Thymus (tissue), 11 donors: ENCODE data around the gene TRAPPC11. TPM values are rescaled to one million over a fixed set of nuclear protein-coding genes. Genes with fewer than 3 reads are reported as not detected.

Source experiments
- DNase-seq, 9 donors: peaks; one replicate each; pipeline ENCODE4 v3.0.0-alpha.2; 2013; ENCODE audit warnings: low spot score in 9 of 9, low read depth in 6 of 9, missing footprints in 1 of 9
- H3K27ac ChIP-seq, 2 donors: one replicate each; pipeline ENCODE4 v1.5.1; 2013; ENCODE audit warnings: control low read depth in 1 of 2, low read depth in 1 of 2, low read length in 1 of 2, mild to moderate bottlenecking in 1 of 2, moderate library complexity in 1 of 2
- H3K27me3 ChIP-seq, 2 donors: one replicate each; pipeline ENCODE4 v1.5.1; 2013; ENCODE audit warnings: low read length in 1 of 2; ENCODE audit not compliant: control insufficient read depth in 2 of 2, insufficient read depth in 1 of 2
- H3K36me3 ChIP-seq, 2 donors: one replicate each; pipeline ENCODE4 v1.5.1; 2013; ENCODE audit warnings: low read length in 1 of 2, mild to moderate bottlenecking in 1 of 2, moderate library complexity in 1 of 2; ENCODE audit not compliant: control insufficient read depth in 2 of 2, insufficient read depth in 2 of 2
- H3K4me1 ChIP-seq, 2 donors: one replicate each; pipeline ENCODE4 v1.5.1; 2013; ENCODE audit warnings: low read length in 2 of 2; ENCODE audit not compliant: control insufficient read depth in 2 of 2, insufficient read depth in 2 of 2
- H3K4me3 ChIP-seq, 2 donors: one replicate each; pipeline ENCODE4 v1.5.1; 2013; ENCODE audit warnings: low read length in 2 of 2, control low read depth in 1 of 2, mild to moderate bottlenecking in 1 of 2
- H3K9me3 ChIP-seq, 2 donors: one replicate each; pipeline ENCODE4 v1.5.1; 2013; ENCODE audit warnings: low read length in 1 of 2, mild to moderate bottlenecking in 1 of 2; ENCODE audit not compliant: control insufficient read depth in 2 of 2, insufficient read depth in 1 of 2
- WGBS: extraction: QIAGEN DNeasy Blood & Tissue Kit; methylation state at CpG from one replicate; pipeline ENCODE4 v1.1.7; 2013; 5-methylcytosine and 5-hydroxymethylcytosine counted together
- polyA plus RNA-seq: library from polyadenylated mRNA; stranded (reverse); fragments of 200-250 nt; gene quantifications from one replicate; pipeline ENCODE4 v1.2.3, GENCODE V29; 2013
- total RNA-seq: library from RNA; stranded (reverse); fragments of 120-200 nt; gene quantifications from one replicate; pipeline ENCODE4 v1.2.4, GENCODE V29; 2013
- donor health status: healthy.

Gene TRAPPC11
- total and polyA plus RNA-seq, 2 donors = 31.3 to 32.8 TPM

DNA sequence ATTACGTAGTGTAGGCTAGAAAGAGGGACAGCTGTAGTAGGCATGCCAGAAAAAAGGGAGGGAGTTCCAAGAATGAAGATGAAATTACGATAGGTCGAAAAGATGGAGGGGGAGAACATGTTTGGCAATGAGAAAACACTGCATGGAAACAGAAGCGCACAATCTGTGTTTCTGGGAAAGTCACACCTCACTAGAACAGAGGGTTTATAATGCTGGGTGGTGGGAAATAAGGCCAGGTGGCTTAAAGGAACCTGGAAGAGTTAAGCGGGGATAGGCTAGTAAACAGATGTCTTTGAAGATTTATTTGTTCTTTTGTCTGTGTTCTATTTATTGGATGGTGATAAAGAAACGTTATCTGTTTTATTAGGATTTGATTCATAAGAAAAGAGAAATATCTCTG lies 29.1 kb downstream of the TRAPPC11 start:
- no peaks in the 10 kb centered on the region for H3K27me3 ChIP-seq
- H3K36me3 ChIP-seq = peaks cover 29 to 46% of the 10 kb centered on the region in 2 donors
- no peak overlapping the region for H3K4me3 ChIP-seq
- 82% methylated on average over 6 of the region's 6 CpGs for WGBS
- H3K9me3 ChIP-seq = no peaks in the 10 kb centered on the region
- DNase-seq = no peak
- H3K27ac ChIP-seq = no peak overlapping the region
- no peaks in the 10 kb centered on the region for H3K4me1 ChIP-seq

- Histone ChIP-seq H3K4me3 (no peak overlapping the region), H3K27me3 (no peaks in the 10 kb centered on the region), H3K4me1 (no peaks in the 10 kb centered on the region), H3K36me3 (peaks cover 31 to 51% of the 10 kb centered on the region in 2 donors), H3K27ac (no peak overlapping the region), H3K9me3 (no peaks in the 10 kb centered on the region)
- DNase-seq = no peak
These were observed 31.9 kb downstream of the TRAPPC11 start for GRCh38 chr4:183691006-183691405.

- no peaks in the 10 kb centered on the region for H3K9me3 ChIP-seq
- peaks cover 32 to 52% of the 10 kb centered on the region in 2 donors for H3K36me3 ChIP-seq
- DNase-seq = no peak
- no peaks in the 10 kb centered on the region for H3K27me3 ChIP-seq
- no peak overlapping the region for H3K27ac ChIP-seq
- no peaks in the 10 kb centered on the region for H3K4me1 ChIP-seq
- H3K4me3 ChIP-seq = no peak overlapping the region
These were observed 32.8 kb downstream of the TRAPPC11 start for GRCh38 chr4:183691897-183692296.

DNA sequence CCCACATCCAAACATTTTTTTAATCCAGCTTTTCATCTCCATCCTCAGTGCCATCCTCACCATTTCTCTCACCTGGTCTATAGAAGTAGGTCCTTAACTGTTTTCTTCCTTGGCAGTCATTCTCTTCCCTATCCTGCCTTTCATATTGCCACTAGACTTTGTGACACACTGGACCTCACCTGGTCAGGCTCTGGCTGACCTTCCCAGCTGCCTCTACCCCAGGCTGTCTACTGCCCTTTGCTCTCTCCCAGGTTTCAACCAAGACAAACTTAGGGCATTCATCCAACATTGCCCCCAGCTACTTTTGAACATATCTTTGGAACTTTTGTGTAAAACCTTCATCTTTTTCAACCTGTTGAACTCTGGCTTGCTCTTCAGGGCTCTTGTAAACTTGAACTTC lies 39.8 kb downstream of the TRAPPC11 start:
- DNase-seq = no peak
- no peaks in the 10 kb centered on the region for H3K27me3 ChIP-seq
- H3K4me3 ChIP-seq = no peak overlapping the region
- H3K36me3 ChIP-seq = peaks cover 33 to 77% of the 10 kb centered on the region in 2 donors
- H3K4me1 ChIP-seq = no peaks in the 10 kb centered on the region
- no peaks in the 10 kb centered on the region for H3K9me3 ChIP-seq
- H3K27ac ChIP-seq = no peak overlapping the region

DNA sequence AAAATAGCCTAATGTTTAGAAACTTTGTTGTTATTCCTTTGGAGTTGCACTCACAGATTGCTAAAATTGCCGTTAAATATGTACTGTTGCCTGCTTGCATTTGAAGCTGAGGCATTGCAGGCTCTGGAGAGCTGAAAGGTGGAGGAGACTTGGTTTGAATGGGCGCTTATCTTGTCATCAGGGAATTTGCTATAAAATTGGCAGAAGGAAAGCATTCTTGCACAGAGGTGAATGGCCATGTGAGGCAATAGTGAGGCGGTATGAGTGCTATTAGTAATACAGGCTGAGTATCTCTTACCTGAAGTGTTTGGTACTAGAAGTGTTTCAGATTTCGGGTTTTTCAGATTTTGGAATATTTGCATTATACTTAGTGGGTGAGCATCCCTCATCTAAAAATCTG lies 41.3 kb downstream of the TRAPPC11 start:
- no peak for DNase-seq
- H3K4me1 ChIP-seq = no peaks in the 10 kb centered on the region
- 83% methylated on average over 4 of the region's 4 CpGs for WGBS
- peaks cover 29 to 73% of the 10 kb centered on the region in 2 donors for H3K36me3 ChIP-seq
- no peak overlapping the region for H3K4me3 ChIP-seq
- no peaks in the 10 kb centered on the region for H3K27me3 ChIP-seq
- H3K9me3 ChIP-seq = no peaks in the 10 kb centered on the region
- H3K27ac ChIP-seq = no peak overlapping the region

DNA sequence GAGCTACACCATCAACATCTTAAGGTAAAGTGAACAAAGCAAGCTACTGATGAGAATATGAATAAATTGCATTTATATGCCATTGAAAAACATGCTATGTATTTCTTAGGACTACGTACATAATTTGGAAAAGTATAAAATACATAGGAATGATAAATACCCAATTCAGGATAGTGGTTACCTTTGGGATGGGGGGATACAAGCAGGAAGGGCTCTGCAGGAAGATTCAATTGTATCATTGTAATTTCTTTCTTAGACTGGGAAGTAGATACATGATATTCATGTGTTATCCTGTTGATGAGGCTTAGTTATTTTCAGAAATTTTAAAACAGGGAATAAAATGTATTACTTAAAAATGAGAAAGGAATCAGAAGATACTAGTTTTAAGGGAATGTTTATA lies 43.4 kb downstream of the TRAPPC11 start:
- Histone ChIP-seq H3K4me1 (no peaks in the 10 kb centered on the region), H3K36me3 (peaks cover 24 to 65% of the 10 kb centered on the region in 2 donors), H3K4me3 (no peak overlapping the region), H3K27me3 (no peaks in the 10 kb centered on the region), H3K9me3 (no peaks in the 10 kb centered on the region), H3K27ac (no peak overlapping the region)
- WGBS = 99% methylated on average over 1 of the region's 1 CpG
- no peak for DNase-seq

GRCh38 chr4:183714626-183715025 lies 55.5 kb downstream of the TRAPPC11 start:
- H3K27me3 ChIP-seq = no peaks in the 10 kb centered on the region
- H3K9me3 ChIP-seq = no peaks in the 10 kb centered on the region
- no peak for DNase-seq
- H3K36me3 ChIP-seq = peaks cover 20 to 31% of the 10 kb centered on the region in 2 donors
- no peak overlapping the region for H3K27ac ChIP-seq
- no peaks in the 10 kb centered on the region for H3K4me1 ChIP-seq
- H3K4me3 ChIP-seq = no peak overlapping the region
- 97% methylated on average over 7 of the region's 7 CpGs for WGBS

DNA sequence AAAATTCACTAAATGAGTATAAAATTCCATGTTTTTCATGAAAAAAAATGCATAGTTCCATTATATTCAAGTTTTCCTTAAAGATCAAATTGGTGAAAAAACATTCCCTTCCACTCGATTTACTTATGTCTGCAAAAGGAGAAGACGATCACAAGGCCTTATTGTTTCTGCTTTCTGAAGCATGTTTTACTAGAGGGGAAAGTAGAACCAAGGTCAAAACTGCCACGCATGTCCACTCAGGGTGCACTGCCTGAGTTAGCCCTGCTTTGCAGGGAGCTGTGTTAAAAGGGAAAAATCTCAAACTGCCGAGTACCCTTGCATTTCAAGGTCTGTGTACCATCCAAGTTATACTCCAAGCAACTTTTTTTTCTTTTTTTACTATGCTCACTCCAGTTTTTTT lies 57.2 kb downstream of the TRAPPC11 start:
- DNase-seq = no peak
- Histone ChIP-seq H3K27me3 (peaks cover 4 to 5% of the 10 kb centered on the region in 2 donors), H3K36me3 (peaks cover 14 to 24% of the 10 kb centered on the region in 2 donors), H3K4me1 (no peaks in the 10 kb centered on the region), H3K27ac (no peak overlapping the region), H3K9me3 (no peaks in the 10 kb centered on the region), H3K4me3 (no peak overlapping the region)
- WGBS = 98% methylated on average over 4 of the region's 4 CpGs

DNA sequence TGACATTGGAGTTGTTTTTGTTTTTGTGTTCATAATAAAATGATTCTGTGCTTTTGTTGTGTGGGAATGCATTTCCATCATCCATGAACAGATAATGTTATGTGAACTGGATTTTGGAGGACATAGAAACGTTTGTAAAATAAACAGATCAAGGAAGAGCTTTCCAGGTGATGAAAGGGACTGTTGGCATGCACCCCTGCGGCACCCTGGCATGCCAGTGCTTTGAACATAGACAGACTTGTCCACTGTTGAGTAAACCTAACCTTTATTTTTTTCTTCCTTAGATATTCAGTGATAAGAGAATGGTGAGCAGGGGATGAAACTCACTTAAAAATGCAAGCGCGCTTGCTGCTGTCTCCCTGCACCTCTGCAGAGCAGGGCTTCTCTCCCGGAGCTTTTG lies 59.8 kb downstream of the TRAPPC11 start:
- DNase-seq = no peak
- peaks cover 0 to 10% of the 10 kb centered on the region in 2 donors for H3K4me1 ChIP-seq
- peaks cover 2 to 4% of the 10 kb centered on the region in 2 donors for H3K36me3 ChIP-seq
- peaks cover 9 to 15% of the 10 kb centered on the region in 2 donors for H3K9me3 ChIP-seq
- peaks cover 8 to 23% of the 10 kb centered on the region in 2 donors for H3K27me3 ChIP-seq
- H3K27ac ChIP-seq = no peak overlapping the region
- H3K4me3 ChIP-seq = no peak overlapping the region
- WGBS = 87% methylated on average over 5 of the region's 5 CpGs
